Stimulated activated naive B cell treated with anti-CD40 and anti-IgM and Interleukin-4, amounts not matched to agents 10 μg/mL and 1 μg/mL and 100 μg/mL, for 72 hours (primary cell): ENCODE measurements around the gene NCAPD3.
"Not testable (repeated sequence)": the region's sequence is repeated elsewhere in the genome, so short reads cannot be mapped to it uniquely, and the experiment has no call there.

Experiments used
- ATAC-seq, 2 donors: fragments of 150-1000 bp; cut with Tn5 transposase; replicated peaks; 2 replicates each; pipeline ENCODE4 v1.10.0; 2021; ENCODE audit warnings: moderate library complexity in 1 of 2
- DNase-seq: peaks from one replicate; pipeline ENCODE4 v3.0.0; 2021
- H3K27ac Mint-ChIP-seq: one replicate; pipeline ENCODE4 v1.8.0; 2022; ENCODE audit warnings: mild to moderate bottlenecking, mixed read lengths
- H3K27me3 Mint-ChIP-seq, 2 donors: one replicate each; pipeline ENCODE4 v1.8.0; 2022; ENCODE audit warnings: mixed read lengths in 2 of 2
- H3K36me3 Mint-ChIP-seq, 2 donors: one replicate each; pipeline ENCODE4 v1.8.0; 2022; ENCODE audit warnings: mixed read lengths in 2 of 2, mild to moderate bottlenecking in 1 of 2
- H3K4me1 Mint-ChIP-seq, 2 donors: one replicate each; pipeline ENCODE4 v1.8.0; 2022; ENCODE audit warnings: mixed read lengths in 2 of 2, mild to moderate bottlenecking in 1 of 2
- H3K4me3 Mint-ChIP-seq, 2 donors: one replicate each; pipeline ENCODE4 v1.8.0; 2022; ENCODE audit warnings: mild to moderate bottlenecking in 2 of 2, mixed read lengths in 2 of 2, moderate library complexity in 1 of 2
- H3K9me3 Mint-ChIP-seq, 2 donors: one replicate each; pipeline ENCODE4 v1.8.0; 2022; ENCODE audit warnings: mixed read lengths in 2 of 2, mild to moderate bottlenecking in 1 of 2

NCAPD3 gene

GRCh38 chr11:134224710-134225664, 1.2 kb upstream of the NCAPD3 start:
- no peak for DNase-seq
- peak; percentile 6 to 14 for ATAC-seq
- Mint-ChIP-seq H3K27ac (peak overlapping the region; percentile 89), H3K36me3 (peaks cover 8 to 15% of the 10 kb centered on the region in 2 donors), H3K9me3 (no peaks in the 10 kb centered on the region), H3K4me3 (peak overlapping the region; percentile 81 to 93), H3K4me1 (peaks cover 37 to 67% of the 10 kb centered on the region in 2 donors), H3K27me3 (peaks cover 22 to 28% of the 10 kb centered on the region in 2 donors)

GRCh38 chr11:134223121-134223520, 646 bp downstream of the NCAPD3 start:
- peaks cover 14 to 23% of the 10 kb centered on the region in 2 donors for H3K27me3 Mint-ChIP-seq
- H3K4me1 Mint-ChIP-seq: peaks cover 25 to 55% of the 10 kb centered on the region in 2 donors
- no peaks in the 10 kb centered on the region for H3K9me3 Mint-ChIP-seq
- ATAC-seq (no peak), DNase-seq (no peak)
- peak overlapping the region; percentile 81 to 91 for H3K4me3 Mint-ChIP-seq
- peak overlapping the region; percentile 94 for H3K27ac Mint-ChIP-seq
- H3K36me3 Mint-ChIP-seq: peaks cover 21 to 29% of the 10 kb centered on the region in 2 donors

- H3K4me1 Mint-ChIP-seq: peaks cover under 1 to 14% of the 10 kb centered on the region in 2 donors
- peaks cover 32 to 42% of the 10 kb centered on the region in 2 donors for H3K36me3 Mint-ChIP-seq
- no peaks in the 10 kb centered on the region for H3K27me3 Mint-ChIP-seq
Observed at GRCh38 chr11:134216816-134217215, 7.0 kb downstream of the NCAPD3 start.

GRCh38 chr11:134215836-134216235, 7.9 kb downstream of the NCAPD3 start:
- Mint-ChIP-seq H3K27me3 (no peaks in the 10 kb centered on the region), H3K27ac (no peak overlapping the region), H3K4me1 (peaks cover 4 to 19% of the 10 kb centered on the region in 2 donors), H3K36me3 (peaks cover 38 to 50% of the 10 kb centered on the region in 2 donors), H3K9me3 (no peaks in the 10 kb centered on the region), H3K4me3 (no peak overlapping the region)
- no peak for DNase-seq
- ATAC-seq: no peak

More at GRCh38 chr11:134216816-134217215, 7.0 kb downstream of the NCAPD3 start:
- Mint-ChIP-seq H3K27ac (no peak overlapping the region), H3K9me3 (no peaks in the 10 kb centered on the region), H3K4me3 (no peak overlapping the region)
- DNase-seq: no peak
- no peak for ATAC-seq

GRCh38 chr11:134207538-134208239, 16.1 kb downstream of the NCAPD3 start:
- Mint-ChIP-seq H3K4me3 (no peak overlapping the region), H3K27me3 (no peaks in the 10 kb centered on the region), H3K36me3 (peaks cover 31 to 65% of the 10 kb centered on the region in 2 donors), H3K4me1 (peaks cover 4 to 6% of the 10 kb centered on the region in 2 donors), H3K9me3 (no peaks in the 10 kb centered on the region), H3K27ac (no peak overlapping the region)
- DNase-seq (peak; percentile 35), ATAC-seq (peak in 1 of 2 donors; percentile 33)

- DNase-seq (no peak), ATAC-seq (no peak)
- peaks cover 26 to 68% of the 10 kb centered on the region in 2 donors for H3K36me3 Mint-ChIP-seq
- no peaks in the 10 kb centered on the region for H3K4me1 Mint-ChIP-seq
- no peaks in the 10 kb centered on the region for H3K27me3 Mint-ChIP-seq
- H3K4me3 Mint-ChIP-seq: no peak overlapping the region
- H3K9me3 Mint-ChIP-seq: no peaks in the 10 kb centered on the region
- H3K27ac Mint-ChIP-seq: no peak overlapping the region
Observed at GRCh38 chr11:134206185-134206584, 17.6 kb downstream of the NCAPD3 start.

- Mint-ChIP-seq H3K36me3 (peaks cover 28 to 69% of the 10 kb centered on the region in 2 donors), H3K4me1 (no peaks in the 10 kb centered on the region), H3K27ac (no peak overlapping the region), H3K4me3 (no peak overlapping the region), H3K9me3 (no peaks in the 10 kb centered on the region), H3K27me3 (no peaks in the 10 kb centered on the region)
- DNase-seq: no peak
- ATAC-seq: no peak
Observed at GRCh38 chr11:134205729-134206128, 18.0 kb downstream of the NCAPD3 start.

GRCh38 chr11:134202661-134203060, 21.1 kb downstream of the NCAPD3 start:
- H3K9me3 Mint-ChIP-seq: no peaks in the 10 kb centered on the region
- no peak overlapping the region for H3K27ac Mint-ChIP-seq
- no peaks in the 10 kb centered on the region for H3K27me3 Mint-ChIP-seq
- no peak overlapping the region for H3K4me3 Mint-ChIP-seq
- ATAC-seq: no peak
- no peaks in the 10 kb centered on the region for H3K4me1 Mint-ChIP-seq
- no peak for DNase-seq
- peaks cover 44 to 79% of the 10 kb centered on the region in 2 donors for H3K36me3 Mint-ChIP-seq

GRCh38 chr11:134200688-134201087, 23.1 kb downstream of the NCAPD3 start:
- Mint-ChIP-seq H3K27me3 (no peaks in the 10 kb centered on the region), H3K36me3 (peaks cover 41 to 78% of the 10 kb centered on the region in 2 donors), H3K9me3 (no peaks in the 10 kb centered on the region), H3K27ac (no peak overlapping the region), H3K4me1 (no peaks in the 10 kb centered on the region), H3K4me3 (no peak overlapping the region)
- DNase-seq: no peak
- no peak for ATAC-seq

GRCh38 chr11:134199531-134199930, 24.2 kb downstream of the NCAPD3 start:
- Mint-ChIP-seq H3K27me3 (no peaks in the 10 kb centered on the region), H3K4me1 (no peaks in the 10 kb centered on the region), H3K9me3 (no peaks in the 10 kb centered on the region), H3K27ac (no peak overlapping the region), H3K4me3 (no peak overlapping the region), H3K36me3 (peaks cover 37 to 74% of the 10 kb centered on the region in 2 donors)
- ATAC-seq: no peak
- DNase-seq: no peak

GRCh38 chr11:134196756-134197155, 27.0 kb downstream of the NCAPD3 start:
- ATAC-seq (no peak), DNase-seq (no peak)
- no peak overlapping the region for H3K27ac Mint-ChIP-seq
- H3K4me3 Mint-ChIP-seq: no peak overlapping the region
- peaks cover 45 to 63% of the 10 kb centered on the region in 2 donors for H3K36me3 Mint-ChIP-seq
- H3K27me3 Mint-ChIP-seq: no peaks in the 10 kb centered on the region
- no peaks in the 10 kb centered on the region for H3K4me1 Mint-ChIP-seq
- no peaks in the 10 kb centered on the region for H3K9me3 Mint-ChIP-seq

- H3K4me3 Mint-ChIP-seq, H3K9me3 Mint-ChIP-seq, H3K27ac Mint-ChIP-seq, DNase-seq, H3K27me3 Mint-ChIP-seq, H3K4me1 Mint-ChIP-seq, ATAC-seq: not testable (repeated sequence)
- H3K36me3 Mint-ChIP-seq: peaks cover 60 to 79% of the 10 kb centered on the region in 2 donors
Observed at GRCh38 chr11:134188092-134188491, 35.7 kb downstream of the NCAPD3 start.

GRCh38 chr11:134181707-134182106, 42.1 kb downstream of the NCAPD3 start:
- no peaks in the 10 kb centered on the region for H3K9me3 Mint-ChIP-seq
- H3K4me3 Mint-ChIP-seq: no peak overlapping the region
- H3K27ac Mint-ChIP-seq: no peak overlapping the region
- peaks cover 31 to 48% of the 10 kb centered on the region in 2 donors for H3K36me3 Mint-ChIP-seq
- no peak for ATAC-seq
- no peaks in the 10 kb centered on the region for H3K27me3 Mint-ChIP-seq
- DNase-seq: no peak
- no peaks in the 10 kb centered on the region for H3K4me1 Mint-ChIP-seq

- DNase-seq (no peak), ATAC-seq (no peak)
- H3K27me3 Mint-ChIP-seq: no peaks in the 10 kb centered on the region
- H3K36me3 Mint-ChIP-seq: peaks cover 43 to 59% of the 10 kb centered on the region in 2 donors
- H3K4me1 Mint-ChIP-seq: no peaks in the 10 kb centered on the region
- H3K27ac Mint-ChIP-seq: no peak overlapping the region
- no peaks in the 10 kb centered on the region for H3K9me3 Mint-ChIP-seq
- H3K4me3 Mint-ChIP-seq: no peak overlapping the region
Observed at GRCh38 chr11:134178032-134178674, 45.6 kb downstream of the NCAPD3 start.
